ENCODE results near the gene PRDM15. TPM values are rescaled to one million over a fixed set of nuclear protein-coding genes. Genes with fewer than 3 reads are reported as not detected.

The PRDM15 gene
- total and polyA plus RNA-seq, 2 donors (not counting 3 experiments of a cell fraction or from before 2014, with no cell fraction given), result 11.8 to 12.9 TPM

DNA sequence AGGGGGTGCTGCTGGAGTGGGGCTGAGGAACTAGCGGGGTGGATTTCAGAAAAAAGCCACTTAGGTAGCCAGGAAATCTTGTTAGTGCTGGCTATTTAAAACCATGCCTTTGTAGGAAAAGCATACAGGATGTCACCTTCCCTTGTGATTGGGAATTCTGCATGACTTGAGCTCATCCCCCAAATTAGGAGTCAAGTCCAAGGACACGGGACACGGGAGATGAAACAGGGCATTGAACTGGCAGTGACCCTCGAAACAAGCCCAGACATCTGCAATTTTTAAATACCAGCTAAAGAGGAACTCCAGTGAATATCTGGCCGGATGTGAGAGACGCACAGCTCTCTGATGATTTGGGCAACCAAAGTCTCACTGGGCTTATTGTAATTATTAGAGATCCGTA lies 41.9 kb upstream of the PRDM15 start:
- no peak overlapping the region for H3K27ac ChIP-seq (ENCODE audit: insufficient read depth, low read depth, low read length)
- intact Hi-C loops (cut with micrococcal nuclease), result no loop called here
- CTCF ChIA-PET, result interaction anchor here (1.1 to 1.5 kb wide), 3 partner anchors 11 to 197 kb away, joined by 3 to 5 read pairs (median 3); no protein-coding TSS in a partner anchor

More for the DNA sequence above, 41.9 kb upstream of the PRDM15 start:
- Histone ChIP-seq H3K9me1 (replicated peaks; ENCODE audit: control insufficient read depth, extremely low read depth, insufficient read depth, low read length) (no peaks in the 10 kb centered on the region), H3K9me3 (replicated peaks; ENCODE audit: control insufficient read depth, insufficient read depth, low read length) (no peaks in the 10 kb centered on the region), H3K4me3 (replicated peaks in 1 of 3; ENCODE audit: insufficient read depth in 1 of 3, low read depth in 1 of 3, low read length in 3 of 3) (no peak overlapping the region), H3K36me3 (ENCODE audit: control insufficient read depth in 2 of 2, extremely low read depth in 1 of 2, insufficient read depth in 2 of 2, low read length in 2 of 2) (peaks cover 8 to 30% of the 10 kb centered on the region in 2 experiments), H3K4me2 (ENCODE audit: insufficient read depth, low read length) (no peak overlapping the region), H3K9ac (replicated peaks; ENCODE audit: extremely low read depth, insufficient read depth, low read length) (no peak overlapping the region), H3K27me3 (ENCODE audit: control insufficient read depth in 2 of 2, insufficient read depth in 2 of 2, low read length in 2 of 2) (no peaks in the 10 kb centered on the region), H3K79me2 (ENCODE audit: control insufficient read depth, insufficient read depth, low read length) (peaks cover 11% of the 10 kb centered on the region), H2AFZ (ENCODE audit: low read depth, low read length) (no peak overlapping the region), H3K4me1 (ENCODE audit: control insufficient read depth, extremely low read depth, insufficient read depth, low read length) (peaks cover 2% of the 10 kb centered on the region), H4K20me1 (replicated peaks; ENCODE audit: control insufficient read depth, extremely low read depth, insufficient read depth, low read length) (no peaks in the 10 kb centered on the region)
- TF ChIP-seq JUN (IDR thresholded peaks at IDR 0.05; ENCODE audit: borderline replicate concordance, insufficient read depth, insufficient read length, low read depth), result no peak
- TF ChIP-seq CTCF (IDR thresholded peaks at IDR 0.05; ENCODE audit: extremely low read depth in 1 of 2, insufficient read depth in 1 of 2, low read depth in 1 of 2, low read length in 2 of 2), result no peak
- TF ChIP-seq, protein P1, sequence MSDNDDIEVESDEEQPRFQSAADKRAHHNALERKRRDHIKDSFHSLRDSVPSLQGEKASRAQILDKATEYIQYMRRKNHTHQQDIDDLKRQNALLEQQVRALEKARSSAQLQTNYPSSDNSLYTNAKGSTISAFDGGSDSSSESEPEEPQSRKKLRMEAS (IDR thresholded peaks at IDR 0.05; ENCODE audit: insufficient read depth, insufficient read length), result no peak
- BruUV-seq (replicated peaks), result no TSS peak
- DNase-seq (ENCODE audit: low read depth, low spot score) (no peak), FAIRE-seq (no peak)
- POLR2A ChIA-PET, result no interaction called here
- dilution Hi-C loops (cut with MboI; ENCODE audit: extremely low pct_ligation_motif_present, low sequenced_read_pairs), result no loop called here
